ENCODE data around the gene ZDHHC22. TPM values are rescaled to one million over a fixed set of nuclear protein-coding genes. Genes with fewer than 3 reads are reported as not detected.
"Not testable (repeated sequence)": the region's sequence is repeated elsewhere in the genome, so short reads cannot be mapped to it uniquely, and the experiment has no call there.

Gene ZDHHC22
- total and polyA plus RNA-seq, 8 donors = 0.08 to 0.18 TPM; not detected in 6

DNA sequence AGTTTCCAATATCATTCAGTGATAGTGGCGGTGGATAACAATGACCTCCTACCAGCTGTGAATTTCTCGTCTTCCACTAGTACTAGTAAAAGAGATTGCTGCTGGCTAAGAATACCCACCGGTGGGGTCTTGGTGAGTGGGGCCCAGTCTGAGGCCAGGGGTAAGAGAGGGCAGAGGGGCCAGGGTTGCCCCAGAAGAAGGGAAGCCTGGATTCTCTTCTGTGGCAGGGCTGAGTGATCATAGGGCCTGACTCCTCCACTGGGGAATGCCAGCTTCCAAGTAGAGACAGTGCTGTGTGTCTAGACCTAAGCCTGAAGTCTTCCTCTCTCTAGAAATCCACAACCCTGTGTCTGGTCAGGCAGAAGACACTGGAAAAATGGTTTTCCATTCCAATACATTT is 34.3 kb upstream of the ZDHHC22 start:
- Histone ChIP-seq H3K4me1 (no peaks in the 10 kb centered on the region), H3K36me3 (no peaks in the 10 kb centered on the region), H3K4me3 (no peak overlapping the region), H3K27ac (no peak overlapping the region), H3K27me3 (peaks cover 0 to 16% (median 2%) of the 10 kb centered on the region in 3 donors), H3K9me3 (peaks cover 0 to 8% (median 3%) of the 10 kb centered on the region in 4 donors)
- TF ChIP-seq POLR2A (IDR thresholded peaks at IDR 0.05) (no peak), EP300 (IDR thresholded peaks at IDR 0.05) (no peak)
- TF ChIP-seq, protein P1, sequence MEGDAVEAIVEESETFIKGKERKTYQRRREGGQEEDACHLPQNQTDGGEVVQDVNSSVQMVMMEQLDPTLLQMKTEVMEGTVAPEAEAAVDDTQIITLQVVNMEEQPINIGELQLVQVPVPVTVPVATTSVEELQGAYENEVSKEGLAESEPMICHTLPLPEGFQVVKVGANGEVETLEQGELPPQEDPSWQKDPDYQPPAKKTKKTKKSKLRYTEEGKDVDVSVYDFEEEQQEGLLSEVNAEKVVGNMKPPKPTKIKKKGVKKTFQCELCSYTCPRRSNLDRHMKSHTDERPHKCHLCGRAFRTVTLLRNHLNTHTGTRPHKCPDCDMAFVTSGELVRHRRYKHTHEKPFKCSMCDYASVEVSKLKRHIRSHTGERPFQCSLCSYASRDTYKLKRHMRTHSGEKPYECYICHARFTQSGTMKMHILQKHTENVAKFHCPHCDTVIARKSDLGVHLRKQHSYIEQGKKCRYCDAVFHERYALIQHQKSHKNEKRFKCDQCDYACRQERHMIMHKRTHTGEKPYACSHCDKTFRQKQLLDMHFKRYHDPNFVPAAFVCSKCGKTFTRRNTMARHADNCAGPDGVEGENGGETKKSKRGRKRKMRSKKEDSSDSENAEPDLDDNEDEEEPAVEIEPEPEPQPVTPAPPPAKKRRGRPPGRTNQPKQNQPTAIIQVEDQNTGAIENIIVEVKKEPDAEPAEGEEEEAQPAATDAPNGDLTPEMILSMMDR (IDR thresholded peaks at IDR 0.05) = no peak
- 47 to 82% (median 71%) methylated on average over 3 of the region's 3 CpGs for WGBS, 5 donors
- DNase-seq = no peak
- intact Hi-C loops (cut with DNase I; ENCODE audit: low total_unique reads) = no loop called here

DNA sequence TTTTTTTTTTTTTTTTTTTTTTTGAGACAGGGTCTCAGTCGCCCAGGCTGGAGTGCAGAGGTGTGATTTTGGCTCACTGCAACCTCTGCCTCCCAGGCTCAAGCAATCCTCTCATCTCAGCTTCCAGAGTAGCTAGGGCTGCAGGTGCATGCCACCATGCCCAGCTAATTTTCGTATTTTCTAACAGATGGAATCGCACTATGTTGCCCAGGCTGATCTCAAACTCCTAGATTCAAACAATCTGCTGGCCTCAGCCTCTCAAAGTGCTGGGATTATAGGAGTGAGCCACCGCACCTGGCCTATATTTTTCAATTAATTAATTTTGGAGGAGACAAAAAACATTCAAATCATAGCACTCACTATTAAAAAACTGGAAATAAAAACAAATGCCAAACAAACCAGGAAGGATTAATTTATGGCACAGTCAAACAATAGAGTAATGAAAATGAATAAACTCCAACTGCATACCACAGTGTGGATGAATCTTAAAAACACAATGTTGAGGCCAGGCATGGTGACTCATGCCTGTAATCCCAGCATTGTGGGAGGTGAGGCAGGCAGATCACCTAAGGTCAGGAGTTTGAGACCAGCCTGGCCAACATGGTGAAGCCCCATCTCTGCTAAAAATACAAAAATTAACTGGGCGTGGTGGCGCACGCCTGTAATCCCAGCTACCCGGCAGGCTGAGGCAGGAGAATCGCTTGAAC is 32.5 kb upstream of the ZDHHC22 start:
- intact Hi-C loops (cut with DNase I; ENCODE audit: low total_unique reads); H3K4me3 ChIP-seq; H3K27ac ChIP-seq; DNase-seq; H3K4me1 ChIP-seq; H3K27me3 ChIP-seq; H3K36me3 ChIP-seq: not testable (repeated sequence)
- 87 to 95% (median 90%) methylated on average over 8 to 9 of the region's 9 CpGs for WGBS, 5 donors
- peaks cover 0 to 26% (median 20%) of the 10 kb centered on the region in 4 donors for H3K9me3 ChIP-seq

DNA sequence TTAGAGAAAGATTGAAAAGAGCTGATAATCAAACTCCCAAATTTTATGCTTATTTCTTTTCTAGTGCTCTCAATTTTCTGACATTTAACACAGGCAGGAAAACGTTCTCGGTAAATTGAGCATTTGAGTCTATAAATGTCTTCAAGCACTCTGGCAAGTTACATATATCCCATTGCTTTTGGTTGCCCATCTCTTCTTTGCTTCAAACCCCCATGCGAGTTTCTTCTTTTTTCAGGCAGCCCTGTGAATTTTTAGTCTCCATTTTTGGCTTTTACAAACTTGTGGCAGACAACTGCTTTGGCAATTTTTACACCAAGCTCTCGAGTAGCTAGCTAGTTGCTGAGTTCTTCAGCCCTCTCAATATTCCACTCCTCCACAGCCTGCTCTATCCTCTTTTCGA is 31.3 kb upstream of the ZDHHC22 start:
- Histone ChIP-seq H3K4me3 (no peak overlapping the region), H3K27me3 (no peaks in the 10 kb centered on the region), H3K4me1 (no peaks in the 10 kb centered on the region), H3K36me3 (no peaks in the 10 kb centered on the region), H3K9me3 (peaks cover 0 to 32% (median 20%) of the 10 kb centered on the region in 4 donors), H3K27ac (no peak overlapping the region)
- no peak for DNase-seq
- intact Hi-C loops (cut with DNase I; ENCODE audit: low total_unique reads) = no loop called here
- TF ChIP-seq POLR2A (IDR thresholded peaks at IDR 0.05) (no peak), EP300 (IDR thresholded peaks at IDR 0.05) (no peak), POLR2AphosphoS5 (IDR thresholded peaks at IDR 0.05) (no peak)
- TF ChIP-seq, protein P1 (IDR thresholded peaks at IDR 0.05) = no peak
- WGBS, 5 donors = 75 to 88% (median 81%) methylated on average over 5 of the region's 5 CpGs

DNA sequence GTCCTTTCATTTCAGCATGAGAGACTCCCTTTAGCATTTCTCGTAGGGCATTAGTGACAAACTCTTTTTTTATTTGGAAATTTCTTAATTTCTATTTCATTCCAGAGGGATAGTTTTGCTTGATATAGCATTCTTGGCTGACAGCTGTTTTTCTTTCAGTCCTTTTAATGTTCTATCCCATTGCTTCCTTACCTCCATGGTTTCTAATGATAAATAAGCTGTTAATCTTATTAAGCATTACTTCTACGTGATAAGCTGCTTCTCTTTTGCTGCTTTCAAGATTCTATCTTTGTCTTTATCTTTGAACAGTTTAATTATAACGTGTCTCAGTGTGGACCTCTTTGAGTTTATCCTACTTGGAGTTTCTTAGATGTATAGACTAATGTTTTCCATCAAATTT is 28.5 kb upstream of the ZDHHC22 start:
- TF ChIP-seq EP300 (IDR thresholded peaks at IDR 0.05) (no peak), POLR2A (IDR thresholded peaks at IDR 0.05) (no peak), POLR2AphosphoS5 (IDR thresholded peaks at IDR 0.05) (no peak)
- TF ChIP-seq, protein P1 (IDR thresholded peaks at IDR 0.05) = no peak
- Histone ChIP-seq H3K36me3 (no peaks in the 10 kb centered on the region), H3K27ac (no peak overlapping the region), H3K27me3 (no peaks in the 10 kb centered on the region), H3K9me3 (peaks cover 0 to 32% (median 20%) of the 10 kb centered on the region in 4 donors), H3K4me3 (no peak overlapping the region), H3K4me1 (no peaks in the 10 kb centered on the region)
- DNase-seq = no peak
- 56 to 69% (median 61%) methylated on average over 3 of the region's 3 CpGs for WGBS, 5 donors
- intact Hi-C loops (cut with DNase I; ENCODE audit: low total_unique reads) = no loop called here

DNA sequence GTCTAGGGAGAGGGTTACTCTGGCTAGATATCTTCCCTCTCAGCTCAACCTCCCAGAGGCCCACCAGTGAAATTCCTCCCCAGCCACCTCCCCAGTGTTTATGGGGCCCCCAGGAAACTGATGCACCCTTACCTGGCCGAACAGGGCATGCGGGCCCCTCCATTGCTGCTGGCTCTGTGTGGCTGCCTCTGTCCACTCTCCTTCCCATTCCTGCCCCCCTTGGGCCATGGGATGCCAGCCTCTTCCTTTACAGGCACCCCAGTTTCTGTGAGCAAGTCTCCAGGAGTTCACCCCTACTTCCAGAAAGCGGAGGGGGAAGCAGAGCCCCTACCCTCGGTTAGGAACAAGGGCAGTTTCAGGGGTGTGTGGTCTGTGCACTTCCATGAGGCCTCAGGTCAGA is 19.4 kb upstream of the ZDHHC22 start:
- H3K9me3 ChIP-seq = no peaks in the 10 kb centered on the region
- peaks cover 0 to 12% (median 6%) of the 10 kb centered on the region in 4 donors for H3K4me1 ChIP-seq
- WGBS, 5 donors = 70 to 83% (median 77%) methylated on average over 4 of the region's 4 CpGs
- peaks cover 0 to 43% (median 6%) of the 10 kb centered on the region in 3 donors for H3K27me3 ChIP-seq
- H3K4me3 ChIP-seq = no peak overlapping the region
- DNase-seq = no peak
- no peak for TF ChIP-seq POLR2A (IDR thresholded peaks at IDR 0.05)
- TF ChIP-seq POLR2AphosphoS5 (IDR thresholded peaks at IDR 0.05) = no peak
- TF ChIP-seq EP300 (IDR thresholded peaks at IDR 0.05) = no peak
- TF ChIP-seq, protein P1 (IDR thresholded peaks at IDR 0.05) = no peak
- intact Hi-C loops (cut with DNase I; ENCODE audit: low total_unique reads) = no loop called here
- no peaks in the 10 kb centered on the region for H3K36me3 ChIP-seq
- H3K27ac ChIP-seq = no peak overlapping the region

Data from stomach (tissue), 9 donors.